ENCODE data around the gene MTMR1.

- no peak for TF ChIP-seq CTCF (IDR thresholded peaks at IDR 0.05; ENCODE audit: poor library complexity, severe bottlenecking)
- TF ChIP-seq EP300 (conservative IDR thresholded peaks at IDR 0.05; ENCODE audit: poor library complexity, severe bottlenecking) = no peak
These were observed 45.9 kb upstream of the MTMR1 start for GRCh38 chrX:150647331-150647730.

Data from neural cell (in vitro differentiated cells).